ENCODE results near the gene CDKN2AIPNL. TPM values are rescaled to one million over a fixed set of nuclear protein-coding genes. Genes with fewer than 3 reads are reported as not detected.

The CDKN2AIPNL gene
- total RNA-seq, 1 donor: 36.3 TPM

DNA sequence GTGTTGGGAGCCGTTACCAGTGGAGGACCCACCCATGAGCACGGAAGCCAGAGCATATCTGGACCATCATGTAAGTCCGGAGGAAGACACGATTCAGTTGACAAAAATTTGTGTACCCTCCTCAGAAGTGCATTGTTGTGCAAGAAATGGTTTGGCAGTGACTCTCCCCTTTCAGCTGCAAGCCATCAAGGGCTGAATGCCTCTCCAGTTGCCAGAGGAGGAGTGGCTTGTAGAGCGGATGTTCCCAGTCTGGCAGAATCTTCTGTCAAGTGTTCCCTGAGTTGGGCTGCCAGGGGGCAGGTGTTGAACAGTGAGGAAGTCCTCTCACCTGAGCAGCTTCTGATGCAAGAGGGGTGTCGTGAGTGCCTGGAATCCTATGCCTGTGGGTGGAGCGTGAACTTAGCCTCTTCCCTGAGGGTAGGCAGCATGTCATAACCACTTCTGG is 27.6 kb upstream of the CDKN2AIPNL start:
- TF ChIP-seq, protein P1, sequence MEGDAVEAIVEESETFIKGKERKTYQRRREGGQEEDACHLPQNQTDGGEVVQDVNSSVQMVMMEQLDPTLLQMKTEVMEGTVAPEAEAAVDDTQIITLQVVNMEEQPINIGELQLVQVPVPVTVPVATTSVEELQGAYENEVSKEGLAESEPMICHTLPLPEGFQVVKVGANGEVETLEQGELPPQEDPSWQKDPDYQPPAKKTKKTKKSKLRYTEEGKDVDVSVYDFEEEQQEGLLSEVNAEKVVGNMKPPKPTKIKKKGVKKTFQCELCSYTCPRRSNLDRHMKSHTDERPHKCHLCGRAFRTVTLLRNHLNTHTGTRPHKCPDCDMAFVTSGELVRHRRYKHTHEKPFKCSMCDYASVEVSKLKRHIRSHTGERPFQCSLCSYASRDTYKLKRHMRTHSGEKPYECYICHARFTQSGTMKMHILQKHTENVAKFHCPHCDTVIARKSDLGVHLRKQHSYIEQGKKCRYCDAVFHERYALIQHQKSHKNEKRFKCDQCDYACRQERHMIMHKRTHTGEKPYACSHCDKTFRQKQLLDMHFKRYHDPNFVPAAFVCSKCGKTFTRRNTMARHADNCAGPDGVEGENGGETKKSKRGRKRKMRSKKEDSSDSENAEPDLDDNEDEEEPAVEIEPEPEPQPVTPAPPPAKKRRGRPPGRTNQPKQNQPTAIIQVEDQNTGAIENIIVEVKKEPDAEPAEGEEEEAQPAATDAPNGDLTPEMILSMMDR (IDR thresholded peaks at IDR 0.05; ENCODE audit: insufficient read depth, low read length): peak; percentile 8
- H3K4me3 ChIP-seq (ENCODE audit: low read depth, low read length): no peak overlapping the region
- peak; percentile 100 for DNase-seq (ENCODE audit: low read depth)

DNA sequence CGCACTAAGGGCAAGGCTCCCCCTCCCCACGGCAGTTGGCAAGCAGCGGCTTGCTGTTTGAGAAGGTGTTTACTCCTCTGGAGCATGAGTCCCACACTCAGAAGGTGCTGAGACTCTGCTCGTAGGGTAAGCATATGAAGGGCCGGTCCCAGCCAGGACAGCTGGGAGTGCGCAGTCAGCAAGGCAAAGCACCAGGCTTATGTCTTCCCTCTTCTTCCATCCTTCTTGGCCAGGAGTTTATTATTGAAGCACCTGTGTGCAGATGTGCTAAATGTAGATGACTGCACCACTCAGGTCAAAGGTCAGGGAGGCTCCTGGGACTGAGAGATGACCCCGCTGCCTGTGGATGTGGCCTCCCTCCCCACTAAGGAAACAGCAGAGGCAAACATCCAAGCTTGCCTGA is 27.0 kb upstream of the CDKN2AIPNL start:
- TF ChIP-seq, protein P1 (IDR thresholded peaks at IDR 0.05; ENCODE audit: insufficient read depth, low read length): no peak
- H3K4me3 ChIP-seq (ENCODE audit: low read depth, low read length): peak overlapping the region; percentile 4
- DNase-seq (ENCODE audit: low read depth): no peak

DNA sequence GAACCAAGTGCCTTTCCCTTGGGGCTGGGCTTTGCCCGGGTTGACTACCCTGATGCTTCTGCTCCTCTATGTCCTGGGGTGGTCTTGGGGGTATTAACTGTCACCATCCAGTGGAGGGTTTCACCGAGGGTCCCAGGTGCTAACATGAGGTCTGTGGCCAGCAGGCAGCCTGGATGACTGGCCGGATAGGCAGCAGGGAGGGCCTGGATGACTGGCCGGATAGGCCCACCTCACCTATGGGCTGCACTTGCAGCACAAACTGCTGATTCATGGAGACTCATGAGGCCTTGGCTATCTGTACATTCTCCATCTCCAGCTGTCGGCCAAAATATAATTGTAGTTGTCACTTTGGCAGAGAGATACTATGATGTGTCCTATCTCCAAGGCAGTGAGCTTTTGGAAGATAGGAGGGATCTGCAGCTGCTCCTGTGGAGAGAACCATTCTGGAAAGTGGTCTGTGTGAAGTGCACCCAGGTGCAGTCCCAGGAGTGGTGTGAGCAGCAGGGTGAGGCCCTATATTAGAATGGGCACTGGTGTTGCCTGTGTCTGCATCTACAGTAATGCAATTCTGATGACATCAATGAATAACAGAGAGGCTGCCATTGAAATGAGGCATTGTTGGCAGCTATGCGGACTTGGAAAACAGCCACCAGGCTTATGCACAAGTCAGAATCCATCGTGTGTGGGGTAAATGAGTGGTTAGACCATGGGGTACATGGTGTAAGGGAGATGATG is 26.3 kb upstream of the CDKN2AIPNL start:
- TF ChIP-seq, protein P1 (IDR thresholded peaks at IDR 0.05; ENCODE audit: insufficient read depth, low read length): no peak
- peak; percentile 97 for DNase-seq (ENCODE audit: low read depth)
- H3K4me3 ChIP-seq (ENCODE audit: low read depth, low read length): no peak overlapping the region

DNA sequence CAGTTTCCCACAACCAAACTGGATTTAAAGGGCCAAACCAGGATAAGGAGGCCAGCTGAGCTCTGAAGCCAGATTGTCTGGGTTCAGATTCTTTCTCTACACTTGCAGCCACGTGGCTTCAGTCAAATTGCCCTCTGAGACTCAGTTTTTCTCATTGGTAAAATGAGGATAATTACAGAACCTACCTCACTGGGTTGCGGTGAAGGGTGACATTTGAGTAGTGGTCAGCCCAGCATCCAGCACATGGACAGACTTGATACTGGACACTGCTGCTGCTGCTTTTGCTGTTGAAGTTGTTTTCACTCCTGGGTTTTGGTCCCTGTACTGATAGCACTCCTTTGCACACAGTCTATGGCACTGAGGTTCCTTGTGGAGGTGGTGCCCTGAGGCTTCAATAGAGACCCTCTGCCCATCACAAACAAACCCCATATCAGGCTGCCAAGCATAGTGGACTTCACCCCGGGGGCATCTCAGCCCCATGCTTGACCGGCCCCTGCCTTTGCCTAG is 25.7 kb upstream of the CDKN2AIPNL start:
- H3K4me3 ChIP-seq (ENCODE audit: low read depth, low read length): no peak overlapping the region
- DNase-seq (ENCODE audit: low read depth): no peak
- TF ChIP-seq, protein P1 (IDR thresholded peaks at IDR 0.05; ENCODE audit: insufficient read depth, low read length): no peak

DNA sequence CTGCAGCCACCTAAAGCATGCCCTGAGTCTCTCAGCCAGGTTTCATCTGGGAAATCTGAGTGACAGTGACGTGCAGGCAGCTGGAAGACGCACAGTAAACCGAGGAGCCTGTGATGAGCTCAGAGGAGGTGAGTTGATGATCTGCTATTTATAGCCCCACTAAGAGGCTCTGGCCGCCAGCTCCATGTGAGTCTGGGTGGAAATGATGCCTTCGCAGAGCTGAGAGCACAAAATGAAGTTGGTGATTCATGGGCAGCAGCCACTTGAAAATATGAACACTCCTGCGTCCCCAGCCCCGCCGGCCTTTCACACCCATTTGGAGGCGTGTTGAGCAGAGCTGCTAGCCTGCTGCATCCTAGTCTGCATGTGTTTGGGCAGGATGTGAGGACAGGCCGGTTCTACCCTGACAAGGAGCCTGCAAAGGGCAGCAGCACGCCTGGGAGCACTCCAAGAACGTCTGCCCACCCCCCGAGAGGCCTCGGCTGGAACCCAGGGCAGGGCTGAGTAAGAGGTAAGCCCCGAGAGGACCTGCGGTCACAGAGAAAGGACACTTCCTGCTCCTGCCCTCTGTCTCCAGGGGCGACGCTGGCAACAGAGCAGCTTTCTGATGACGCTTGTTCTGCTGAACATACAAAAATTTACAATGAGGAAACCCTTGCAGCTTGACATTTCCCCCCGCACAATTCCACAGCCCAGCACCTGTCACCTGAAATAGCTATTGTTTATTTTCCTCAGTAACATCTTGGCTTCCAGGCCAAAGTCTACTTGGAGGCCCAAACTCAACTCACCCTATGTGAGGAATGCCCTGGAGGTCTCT is 25.1 kb upstream of the CDKN2AIPNL start:
- DNase-seq (ENCODE audit: low read depth): peak; percentile 86
- H3K4me3 ChIP-seq (ENCODE audit: low read depth, low read length): no peak overlapping the region
- TF ChIP-seq, protein P1 (IDR thresholded peaks at IDR 0.05; ENCODE audit: insufficient read depth, low read length): no peak

DNA sequence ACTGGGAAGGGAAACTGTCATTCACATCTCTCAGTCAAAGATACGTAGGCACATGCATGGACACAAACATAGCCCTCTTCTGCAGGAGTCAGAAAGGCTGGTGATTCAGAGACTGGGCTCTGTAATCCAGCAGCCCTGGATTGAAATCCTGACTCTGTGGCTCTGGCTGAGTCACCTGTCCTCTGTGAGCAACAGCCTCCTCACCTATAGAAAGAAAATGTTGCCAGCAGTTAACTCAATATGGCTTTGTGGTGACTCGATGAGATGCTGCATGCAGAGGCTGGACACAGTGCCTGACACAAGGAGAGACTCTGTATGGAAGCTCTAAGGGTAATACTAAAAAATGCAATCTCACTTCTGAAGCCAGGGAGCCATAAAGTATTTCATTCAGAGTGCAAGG is 23.9 kb upstream of the CDKN2AIPNL start:
- H3K4me3 ChIP-seq (ENCODE audit: low read depth, low read length): no peak overlapping the region
- TF ChIP-seq, protein P1 (IDR thresholded peaks at IDR 0.05; ENCODE audit: insufficient read depth, low read length): no peak
- peak; percentile 64 for DNase-seq (ENCODE audit: low read depth)
